H1 (cell line): ENCODE results near the gene ZNF28. TPM values are rescaled to one million over a fixed set of nuclear protein-coding genes. Genes with fewer than 3 reads are reported as not detected.
"Not testable (repeated sequence)": the region's sequence is repeated elsewhere in the genome, so short reads cannot be mapped to it uniquely, and the experiment has no call there.

Source experiments
- CTCF ChIA-PET: fragments of 300-600 bp; sonication (Branson Sonifier 250); formaldehyde crosslinking; loops from one replicate; lab custom pipeline; 2021; ENCODE audit not compliant: partially characterized antibody; lab: Charles Lee
- POLR2A ChIA-PET: fragments of 300-600 bp; sonication (Branson Sonifier 250); formaldehyde crosslinking; loops from one replicate; lab custom pipeline; 2021; ENCODE audit warnings: inconsistent platforms; ENCODE audit not compliant: partially characterized antibody; lab: Charles Lee
- DNase-seq, 2 experiments: peaks; one replicate each; pipeline versions ENCODE4 v3.0.0 to v3.0.0-alpha.2; 2010 to 2022; ENCODE audit warnings: low spot score in 2 of 2, low read depth in 1 of 2, mixed read lengths in 1 of 2
- FAIRE-seq: peaks from 2 replicates; lab custom pipeline; 2011; peaks lifted over from hg19 to GRCh38; lab: Jason Lieb, UNC
- H2AFZ ChIP-seq: 2 replicates; pipeline ENCODE4 v1.8.1; 2012; ENCODE audit warnings: low read length, inconsistent platforms
- H2AK5ac ChIP-seq: 2 replicates; pipeline ENCODE4 v1.6.1; 2013; ENCODE audit warnings: low read depth, low read length
- H2BK120ac ChIP-seq: replicated peaks from 2 replicates; pipeline ENCODE3; 2013; ENCODE audit warnings: low read depth, low read length, inconsistent platforms
- H2BK12ac ChIP-seq: 2 replicates; pipeline ENCODE4 v1.6.1; 2013; ENCODE audit warnings: low read depth, low read length
- H2BK15ac ChIP-seq: 2 replicates; pipeline ENCODE4 v1.6.1; 2013; ENCODE audit warnings: low read length
- H2BK20ac ChIP-seq: 2 replicates; pipeline ENCODE4 v1.6.1; 2013; ENCODE audit warnings: low read length
- H2BK5ac ChIP-seq: 2 replicates; pipeline ENCODE4 v1.6.1; 2013; ENCODE audit warnings: low read depth, low read length
- H3K14ac ChIP-seq: 2 replicates; pipeline ENCODE4 v1.6.1; 2013; ENCODE audit warnings: inconsistent platforms; ENCODE audit not compliant: insufficient read length
- H3K18ac ChIP-seq: 2 replicates; pipeline ENCODE4 v1.6.1; 2013; ENCODE audit warnings: low read length; ENCODE audit errors: extremely low read depth
- H3K23ac ChIP-seq: 2 replicates; pipeline ENCODE4 v1.6.1; 2013; ENCODE audit warnings: inconsistent platforms; ENCODE audit not compliant: insufficient read length
- H3K23me2 ChIP-seq: 2 replicates; pipeline ENCODE4 v1.6.1; 2013; ENCODE audit warnings: low read depth, low read length
- H3K27ac ChIP-seq: 2 replicates; pipeline ENCODE4 v1.6.1; 2011; ENCODE audit warnings: low read depth, low read length, inconsistent platforms
- H3K27me3 ChIP-seq, 4 experiments: replicated peaks in 1 of 4; 1 replicate in 1 of 4; 2 replicates in 3 of 4; pipeline versions ENCODE4 v1.6.1 to v1.8.1; 2011 to 2013; ENCODE audit warnings: low read length in 3 of 4, mild to moderate bottlenecking in 3 of 4, inconsistent platforms in 2 of 4, mixed read lengths in 2 of 4, moderate library complexity in 1 of 4; ENCODE audit not compliant: control insufficient read depth in 3 of 4, insufficient read depth in 3 of 4; ENCODE audit errors: extremely low read depth in 1 of 4
- H3K36me3 ChIP-seq, 4 experiments: 2 replicates each; pipeline versions ENCODE4 v1.6.1 to v1.8.1; 2011 to 2013; ENCODE audit warnings: mild to moderate bottlenecking in 4 of 4, low read length in 3 of 4, moderate library complexity in 2 of 4, control low read depth in 1 of 4, inconsistent platforms in 1 of 4; ENCODE audit not compliant: insufficient read depth in 4 of 4, control insufficient read depth in 2 of 4
- H3K4ac ChIP-seq: replicated peaks from 2 replicates; pipeline ENCODE3; 2013; ENCODE audit warnings: low read length, low read depth, mixed read lengths, inconsistent platforms; ENCODE audit not compliant: insufficient read length
- H3K4me1 ChIP-seq, 4 experiments: replicated peaks in 1 of 4; 1 replicate in 1 of 4; 2 replicates in 3 of 4; pipeline versions ENCODE4 v1.6.1 to v1.8.1; 2011 to 2013; ENCODE audit warnings: low read length in 3 of 4, inconsistent platforms in 2 of 4, mixed read lengths in 1 of 4; ENCODE audit not compliant: insufficient read depth in 4 of 4, control insufficient read depth in 3 of 4
- H3K4me2 ChIP-seq, 2 experiments: 2 replicates each; pipeline versions ENCODE4 v1.6.1 to v1.8.1; 2011 to 2013; ENCODE audit warnings: low read depth in 2 of 2, low read length in 2 of 2, control low read depth in 1 of 2, inconsistent platforms in 1 of 2, mild to moderate bottlenecking in 1 of 2; ENCODE audit not compliant: insufficient read depth in 1 of 2
- H3K4me3 ChIP-seq, 4 experiments: fragments of 200-600, 300-600 bp in 1 of 4; sonication (generic), shearing (Covaris generic), sonication (Bioruptor Twin) in 1 of 4; 2 replicates each; pipeline versions ENCODE4 v1.5.1 to v1.8.1; 2011 to 2016; ENCODE audit warnings: low read length in 4 of 4, low read depth in 3 of 4, control low read depth in 2 of 4, inconsistent platforms in 2 of 4, mild to moderate bottlenecking in 2 of 4, mixed read lengths in 1 of 4, moderate library complexity in 1 of 4; ENCODE audit not compliant: insufficient read depth in 2 of 4; ENCODE audit errors: extremely low read depth in 1 of 4
- H3K56ac ChIP-seq: replicated peaks from 2 replicates; pipeline ENCODE3; 2013; ENCODE audit warnings: low read depth, mild to moderate bottlenecking, mixed read lengths, low read length, inconsistent platforms; ENCODE audit not compliant: insufficient read length
- H3K79me1 ChIP-seq: 2 replicates; pipeline ENCODE4 v1.6.1; 2013; ENCODE audit warnings: low read depth, low read length, control low read depth
- H3K79me2 ChIP-seq, 2 experiments: 2 replicates each; pipeline versions ENCODE4 v1.6.1 to v1.8.1; 2012 to 2013; ENCODE audit warnings: low read length in 2 of 2, mild to moderate bottlenecking in 2 of 2, inconsistent platforms in 1 of 2; ENCODE audit not compliant: insufficient read depth in 2 of 2, control insufficient read depth in 1 of 2
- H3K9ac ChIP-seq, 4 experiments: replicated peaks in 1 of 4; 1 replicate in 1 of 4; 2 replicates in 3 of 4; pipeline versions ENCODE4 v1.6.1 to v1.8.1; 2011 to 2013; ENCODE audit warnings: low read depth in 3 of 4, low read length in 3 of 4, control low read depth in 2 of 4, mild to moderate bottlenecking in 2 of 4, moderate library complexity in 2 of 4, inconsistent platforms in 1 of 4; ENCODE audit errors: extremely low read depth in 1 of 4
- H3K9me3 ChIP-seq, 2 experiments: 2 replicates each; pipeline versions ENCODE4 v1.6.1 to v1.8.1; 2012 to 2013; ENCODE audit warnings: mild to moderate bottlenecking in 2 of 2, moderate library complexity in 2 of 2, control low read depth in 1 of 2, inconsistent platforms in 1 of 2, low read depth in 1 of 2, low read length in 1 of 2, mixed read lengths in 1 of 2; ENCODE audit not compliant: insufficient read depth in 2 of 2
- H4K20me1 ChIP-seq, 2 experiments: replicated peaks in 1 of 2; 2 replicates each; pipeline versions ENCODE3 to v1.8.1; 2011 to 2013; ENCODE audit warnings: inconsistent platforms in 2 of 2, low read length in 2 of 2, mild to moderate bottlenecking in 1 of 2; ENCODE audit not compliant: insufficient read depth in 2 of 2, control insufficient read depth in 1 of 2
- H4K5ac ChIP-seq: 2 replicates; pipeline ENCODE4 v1.6.1; 2013; ENCODE audit warnings: low read length, low read depth, mixed read lengths, inconsistent platforms; ENCODE audit not compliant: insufficient read length
- H4K8ac ChIP-seq: 2 replicates; pipeline ENCODE4 v1.8.0; 2013; ENCODE audit warnings: mild to moderate bottlenecking, moderate library complexity, low read length, inconsistent platforms; ENCODE audit not compliant: insufficient read depth; ENCODE audit errors: extremely low read depth
- H4K91ac ChIP-seq: replicated peaks from 2 replicates; pipeline ENCODE3; 2013; ENCODE audit warnings: low read length, mixed read lengths, inconsistent platforms; ENCODE audit not compliant: insufficient read length
- WGBS, 2 experiments: shearing (Covaris generic) in 1 of 2; methylation state at CpG; one replicate each; pipeline versions ENCODE4 v1.1.6 to v1.1.7; 2013 to 2015; ENCODE audit warnings: low lambda C conversion rate in 2 of 2, mixed read lengths in 2 of 2, inconsistent platforms in 1 of 2, low coverage in 1 of 2, missing lambda C conversion rate in 1 of 2; ENCODE audit not compliant: insufficient replicate concordance in 2 of 2, insufficient coverage in 1 of 2, insufficient read length in 1 of 2; ENCODE audit errors: extremely low coverage in 1 of 2, missing lambda C conversion rate in 1 of 2; 5-methylcytosine and 5-hydroxymethylcytosine counted together
- polyA plus RNA-seq, 7 experiments: library from polyadenylated mRNA; depleted of rRNA in 3 of 7; stranded (reverse) in 5 of 7; unstranded in 2 of 7; fragments of >200 nt in 5 of 7; fragments of 200-250 nt in 2 of 7; gene quantifications; 1 replicate in 5 of 7; 2 replicates in 1 of 7; 4 replicates in 1 of 7; pipeline versions ENCODE4 v1.2.1 to v1.2.3, GENCODE V29; 2011 to 2013; ENCODE audit warnings: missing spikeins in 2 of 7, mixed read lengths in 2 of 7
- total RNA-seq: library from RNA; stranded (reverse); fragmentation: NEBNext Ultra II Directional; extraction: Animal tissue kit (Norgen Biotek cat#: 25700); gene quantifications from 2 replicates; pipeline ENCODE4 v1.2.1, GENCODE V29; 2021

The ZNF28 gene
- total and polyA plus RNA-seq, 2 of the 8 experiments (the other 6 are each of a cell fraction or from before 2014, with no cell fraction given), result 7.3 to 23.0 TPM

GRCh38 chr19:52834289-52834688, 12.9 kb upstream of the ZNF28 start:
- H4K8ac ChIP-seq, H3K23ac ChIP-seq, H2BK20ac ChIP-seq, H3K9ac ChIP-seq, H3K56ac ChIP-seq, H2BK120ac ChIP-seq, H3K4me3 ChIP-seq, H3K4me1 ChIP-seq, H3K27ac ChIP-seq, H3K4ac ChIP-seq, H3K79me1 ChIP-seq, H2AK5ac ChIP-seq, H2BK15ac ChIP-seq, H2BK12ac ChIP-seq, DNase-seq, POLR2A ChIA-PET, H2BK5ac ChIP-seq, H3K36me3 ChIP-seq, H3K9me3 ChIP-seq, FAIRE-seq, H4K20me1 ChIP-seq, H3K4me2 ChIP-seq, H4K5ac ChIP-seq, H2AFZ ChIP-seq, H3K79me2 ChIP-seq, H3K27me3 ChIP-seq, H3K18ac ChIP-seq, H3K23me2 ChIP-seq, H3K14ac ChIP-seq, H4K91ac ChIP-seq: not testable (repeated sequence)
- WGBS, 2 experiments, result 92% methylated on average over 1 of the region's 1 CpG; no CpG with 5 or more reads in 1 of the 2 experiments
- CTCF ChIA-PET, result interaction anchor here (1.1 kb wide), 1 partner anchor 9 kb away, joined by 3 read pairs; no protein-coding TSS in a partner anchor

- H3K23me2 ChIP-seq, H4K5ac ChIP-seq, H3K79me1 ChIP-seq, H4K20me1 ChIP-seq, H2BK20ac ChIP-seq, H3K4me3 ChIP-seq, H3K4me2 ChIP-seq, H4K91ac ChIP-seq, H3K18ac ChIP-seq, DNase-seq, H3K36me3 ChIP-seq, H3K4ac ChIP-seq, H3K9ac ChIP-seq, H2AFZ ChIP-seq, H3K27me3 ChIP-seq, H3K56ac ChIP-seq, H3K23ac ChIP-seq, H3K9me3 ChIP-seq, H3K27ac ChIP-seq, POLR2A ChIA-PET, H2BK12ac ChIP-seq, H4K8ac ChIP-seq, H2BK120ac ChIP-seq, H2AK5ac ChIP-seq, H3K4me1 ChIP-seq, H3K79me2 ChIP-seq, FAIRE-seq, H2BK15ac ChIP-seq, H3K14ac ChIP-seq, H2BK5ac ChIP-seq: not testable (repeated sequence)
- 94% methylated on average over 5 of the region's 5 CpGs; no CpG with 5 or more reads in 1 of the 2 experiments for WGBS, 2 experiments
- CTCF ChIA-PET, result interaction anchor here (1.1 kb wide), 1 partner anchor 8 kb away, joined by 3 read pairs; no protein-coding TSS in a partner anchor
Measured at GRCh38 chr19:52833541-52833940, 12.1 kb upstream of the ZNF28 start.
